PC-9 (cell line): Measurements from ENCODE around the gene VGLL4. TPM values are rescaled to one million over a fixed set of nuclear protein-coding genes. Genes with fewer than 3 reads are reported as not detected.

ENCODE experiments used
- BruUV-seq: library from RNA; stranded (reverse); fragments of 400-500 nt; replicated peaks from 2 replicates; lab custom pipeline; 2021; lab: Mats Ljungman, UMichigan
- CTCF ChIA-PET: fragments of 300-600 bp; sonication (Branson Sonifier 250); formaldehyde crosslinking; loops from one replicate; lab custom pipeline; 2022; ENCODE audit warnings: antibody characterized with exemption; lab: Charles Lee
- POLR2A ChIA-PET: fragments of 300-600 bp; sonication (Branson Sonifier 250); formaldehyde crosslinking; loops from one replicate; lab custom pipeline; 2022; ENCODE audit warnings: antibody characterized with exemption; ENCODE audit not compliant: unreplicated experiment; lab: Charles Lee
- DNase-seq, 2 experiments: peaks; one replicate each; pipeline versions ENCODE4 v3.0.0 to v3.0.0-alpha.2; 2015 to 2022; ENCODE audit warnings: mixed read lengths in 1 of 2
- H2AFZ ChIP-seq: fragments of 200-600 bp; sonication (generic); 2 replicates; pipeline ENCODE4 v1.8.1; 2017; ENCODE audit warnings: antibody characterized with exemption
- H3F3A ChIP-seq: fragments of 200-600 bp; sonication (generic); 2 replicates; pipeline ENCODE4 v1.8.1; 2017; ENCODE audit warnings: antibody characterized with exemption, mild to moderate bottlenecking, low read depth; ENCODE audit not compliant: insufficient read depth
- H3K27ac ChIP-seq: fragments of 200-600 bp; sonication (generic); 2 replicates; pipeline ENCODE4 v1.6.1; 2016; ENCODE audit warnings: mixed run types
- H3K27me3 ChIP-seq: fragments of 200-600 bp; sonication (generic); 2 replicates; pipeline ENCODE4 v1.6.1; 2016; ENCODE audit warnings: low read depth, mixed run types; ENCODE audit not compliant: insufficient read depth
- H3K36me3 ChIP-seq: fragments of 200-600 bp; sonication (generic); 2 replicates; pipeline ENCODE4 v1.6.1; 2016; ENCODE audit warnings: low read depth, mixed run types
- H3K4me1 ChIP-seq: fragments of 200-600 bp; sonication (generic); replicated peaks from 2 replicates; pipeline ENCODE4 v1.6.1; 2016; ENCODE audit warnings: mixed run types; ENCODE audit not compliant: insufficient read depth
- H3K4me2 ChIP-seq: fragments of 200-600 bp; sonication (generic); 2 replicates; pipeline ENCODE4 v1.6.1; 2017; ENCODE audit warnings: mixed run types
- H3K4me3 ChIP-seq: fragments of 200-600 bp; sonication (generic); 2 replicates; pipeline ENCODE4 v1.6.1; 2016; ENCODE audit warnings: mixed run types
- H3K79me2 ChIP-seq: fragments of 200-600 bp; sonication (generic); 2 replicates; pipeline ENCODE4 v1.6.1; 2017; ENCODE audit warnings: low read depth, mixed run types
- H3K9me2 ChIP-seq: fragments of 200-600 bp; sonication (generic); 2 replicates; pipeline ENCODE4 v1.8.1; 2017; ENCODE audit warnings: mild to moderate bottlenecking; ENCODE audit not compliant: insufficient read depth
- H3K9me3 ChIP-seq: fragments of 200-600 bp; sonication (generic); 2 replicates; pipeline ENCODE4 v1.8.1; 2016; ENCODE audit warnings: low read depth; ENCODE audit not compliant: insufficient read depth
- H4K20me1 ChIP-seq: fragments of 200-600 bp; sonication (generic); 2 replicates; pipeline ENCODE4 v1.8.1; 2017; ENCODE audit not compliant: insufficient read depth
- CTCF ChIP-seq: fragments of 200-600 bp; sonication (generic); conservative IDR thresholded peaks from 2 replicates; pipeline ENCODE4 v1.6.1; 2017; ENCODE audit warnings: mixed run types, antibody characterized with exemption, mild to moderate bottlenecking, moderate library complexity
- EZH2 ChIP-seq: fragments of 200-600 bp; sonication (generic); IDR thresholded peaks from 2 replicates; pipeline ENCODE4 v1.8.0; 2017; ENCODE audit warnings: antibody characterized with exemption, low read depth
- intact Hi-C: fragments of 100-400 bp; cut with micrococcal nuclease; formaldehyde crosslinking; loops from one replicate; pipeline ENCODE4 v1.10.0; 2022; ENCODE audit not compliant: unreplicated experiment
- total RNA-seq: library from RNA; stranded (reverse); gene quantifications from 2 replicates; pipeline ENCODE4 v1.2.3, GENCODE V29; 2021

VGLL4 gene
- total RNA-seq, 1 experiment from 2014 or later, result 42.2 TPM

DNA sequence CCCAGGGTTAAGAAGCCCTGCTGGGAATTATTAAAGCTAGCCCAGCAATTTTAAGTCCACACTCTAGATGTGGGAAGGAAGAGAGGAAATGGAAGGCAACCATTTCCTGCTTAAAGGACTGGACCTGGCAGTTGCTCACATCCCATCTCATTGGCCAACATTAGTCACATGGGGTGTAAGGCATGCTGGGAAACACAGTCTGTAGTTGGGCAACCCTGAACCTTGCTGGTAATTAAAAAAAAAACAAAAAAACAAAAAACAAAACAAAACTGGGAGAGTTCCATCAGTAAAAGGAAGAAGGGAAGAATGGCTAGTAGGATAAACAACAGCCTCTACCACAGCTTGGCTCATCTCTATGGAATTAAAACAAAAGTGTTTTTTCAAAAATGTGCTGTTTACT, 136.0 kb downstream of the VGLL4 start:
- H3K36me3 ChIP-seq, result no peaks in the 10 kb centered on the region
- CTCF ChIA-PET, result interaction anchor here (0.6 kb wide), 2 partner anchors 31 to 105 kb away, joined by 3 to 5 read pairs; no protein-coding TSS in a partner anchor
- no peaks in the 10 kb centered on the region for H4K20me1 ChIP-seq
- intact Hi-C loops, result no loop called here
- H3K4me2 ChIP-seq, result no peak overlapping the region
- H3K9me3 ChIP-seq, result no peaks in the 10 kb centered on the region
- no peak overlapping the region for H3K27ac ChIP-seq
- H3K79me2 ChIP-seq, result no peaks in the 10 kb centered on the region
- no peak for DNase-seq
- no TSS peak for BruUV-seq
- H3K27me3 ChIP-seq, result no peaks in the 10 kb centered on the region
- POLR2A ChIA-PET, result interaction anchor here (0.6 kb wide), 1 partner anchor 112 kb away, joined by 3 read pairs; no protein-coding TSS in a partner anchor
- H2AFZ ChIP-seq, result no peak overlapping the region
- TF ChIP-seq CTCF, result no peak
- TF ChIP-seq EZH2, result no peak
- H3K4me1 ChIP-seq, result peaks cover 11% of the 10 kb centered on the region
- H3K9me2 ChIP-seq, result no peaks in the 10 kb centered on the region
- H3F3A ChIP-seq, result no peaks in the 10 kb centered on the region; the same call in 1 of the 2 replicates
- no peak overlapping the region for H3K4me3 ChIP-seq

Other genes starting within 250 kb of the VGLL4 start
- gene TAMM41, start 203.0 kb upstream of the VGLL4 start, total RNA-seq, result 23.9 and 25.3 TPM in 2 replicates